ENCODE measurements around the gene F2RL3.
"Not testable (repeated sequence)": the region's sequence is repeated elsewhere in the genome, so short reads cannot be mapped to it uniquely, and the experiment has no call there.

Gene F2RL3

GRCh38 chr19:16928916-16929315 lies 40.1 kb downstream of the F2RL3 start:
- no peak for TF ChIP-seq CTCF (conservative IDR thresholded peaks at IDR 0.05; ENCODE audit: low read depth)
- POLR2A ChIA-PET (ENCODE audit: low non-redundant PET), result no interaction called here
- DNase-seq (ENCODE audit: low spot score), result no peak
- H3K27ac ChIP-seq, result no peak overlapping the region
- CTCF ChIA-PET, result interaction anchor here (0.8 kb wide), 1 partner anchor 21 kb away, joined by 3 read pairs; no protein-coding TSS in a partner anchor

GRCh38 chr19:16930753-16931152 lies 42.0 kb downstream of the F2RL3 start:
- CTCF ChIA-PET, result no interaction called here
- no peak overlapping the region for H3K27ac ChIP-seq
- no peak for TF ChIP-seq CTCF (conservative IDR thresholded peaks at IDR 0.05; ENCODE audit: low read depth)
- POLR2A ChIA-PET (ENCODE audit: low non-redundant PET), result no interaction called here
- DNase-seq (ENCODE audit: low spot score), result no peak

GRCh38 chr19:16931306-16931705 lies 42.5 kb downstream of the F2RL3 start:
- ChIA-PET CTCF (no interaction called here), POLR2A (ENCODE audit: low non-redundant PET) (no interaction called here)
- H3K27ac ChIP-seq, result no peak overlapping the region
- TF ChIP-seq CTCF (conservative IDR thresholded peaks at IDR 0.05; ENCODE audit: low read depth), result no peak
- DNase-seq (ENCODE audit: low spot score), result no peak

- POLR2A ChIA-PET (ENCODE audit: low non-redundant PET), result no interaction called here
- no peak for TF ChIP-seq CTCF (conservative IDR thresholded peaks at IDR 0.05; ENCODE audit: low read depth)
Observed at GRCh38 chr19:16934489-16934888, 45.7 kb downstream of the F2RL3 start.

GRCh38 chr19:16936901-16937300 lies 48.1 kb downstream of the F2RL3 start:
- no peak overlapping the region for H3K27ac ChIP-seq
- ChIA-PET POLR2A (ENCODE audit: low non-redundant PET) (no interaction called here), CTCF (interaction anchor here (0.7 kb wide), 1 partner anchor 113 kb away, joined by 6 read pairs; no protein-coding TSS in a partner anchor)
- no peak for TF ChIP-seq CTCF (conservative IDR thresholded peaks at IDR 0.05; ENCODE audit: low read depth)
- no peak for DNase-seq (ENCODE audit: low spot score)

More at GRCh38 chr19:16934489-16934888, 45.7 kb downstream of the F2RL3 start:
- no peak overlapping the region for H3K27ac ChIP-seq
- CTCF ChIA-PET, result no interaction called here
- no peak for DNase-seq (ENCODE audit: low spot score)

- H3K27ac ChIP-seq; POLR2A ChIA-PET (ENCODE audit: low non-redundant PET); DNase-seq (ENCODE audit: low spot score): not testable (repeated sequence)
- CTCF ChIA-PET, result interaction anchor here (0.5 to 0.7 kb wide), 2 partner anchors 112 to 144 kb away, joined by 4 to 6 read pairs; no protein-coding TSS in a partner anchor
Observed at GRCh38 chr19:16937796-16938195, 49.0 kb downstream of the F2RL3 start.

- no peak for TF ChIP-seq CTCF (conservative IDR thresholded peaks at IDR 0.05; ENCODE audit: low read depth)
- no peak overlapping the region for H3K27ac ChIP-seq
- ChIA-PET POLR2A (ENCODE audit: low non-redundant PET) (no interaction called here), CTCF (interaction anchor here (0.5 kb wide), 1 partner anchor 144 kb away, joined by 4 read pairs; no protein-coding TSS in a partner anchor)
- no peak for DNase-seq (ENCODE audit: low spot score)
Observed at GRCh38 chr19:16938211-16938610, 49.4 kb downstream of the F2RL3 start.

- H3K27ac ChIP-seq; CTCF ChIA-PET; POLR2A ChIA-PET (ENCODE audit: low non-redundant PET); DNase-seq (ENCODE audit: low spot score): not testable (repeated sequence)
Observed at GRCh38 chr19:16940063-16940462, 51.3 kb downstream of the F2RL3 start.

Measured in RWPE1 (cell line).